Tibial nerve (tissue), 4 donors: ENCODE measurements around the gene EBI3. TPM values are rescaled to one million over a fixed set of nuclear protein-coding genes. Genes with fewer than 3 reads are reported as not detected.
"Not testable (repeated sequence)": the region's sequence is repeated elsewhere in the genome, so short reads cannot be mapped to it uniquely, and the experiment has no call there.

Source experiments
- DNase-seq, 2 donors: peaks; one replicate each; pipeline ENCODE4 v3.0.0-alpha.2; 2019; ENCODE audit warnings: low spot score in 2 of 2
- H3K27ac ChIP-seq, 4 donors: fragments of 200-600 bp; sonication (generic) in 3 of 4; one replicate each; pipeline ENCODE4 v1.5.1; 2017 to 2019; ENCODE audit warnings: mild to moderate bottlenecking in 1 of 4
- H3K27me3 ChIP-seq, 2 donors: fragments of 200-600 bp; sonication (generic) in 1 of 2; one replicate each; pipeline versions ENCODE4 v1.5.1 to v1.6.0; 2017 to 2019
- H3K36me3 ChIP-seq, 3 donors: fragments of 200-600 bp; sonication (generic); one replicate each; pipeline ENCODE4 v1.5.1; 2018 to 2019
- H3K4me1 ChIP-seq, 4 donors: fragments of 200-600 bp; sonication (generic) in 3 of 4; one replicate each; pipeline ENCODE4 v1.5.1; 2017 to 2019
- H3K4me3 ChIP-seq, 4 donors: fragments of 200-600 bp; sonication (generic) in 3 of 4; one replicate each; pipeline ENCODE4 v1.5.1; 2017 to 2019; ENCODE audit warnings: mild to moderate bottlenecking in 1 of 4, moderate library complexity in 1 of 4
- H3K9me3 ChIP-seq, 4 donors: fragments of 200-600 bp; sonication (generic) in 3 of 4; one replicate each; pipeline ENCODE4 v1.5.1; 2017 to 2019
- CTCF ChIP-seq, 5 experiments: fragments of 200-600 bp in 3 of 5; fragments of 450-650 bp in 2 of 5; sonication (generic) in 3 of 5; IDR thresholded peaks; one replicate each; pipeline ENCODE4 v1.5.1; 2016 to 2019; ENCODE audit warnings: antibody characterized with exemption in 5 of 5, mild to moderate bottlenecking in 3 of 5, moderate library complexity in 2 of 5
- EP300 ChIP-seq, 2 donors: sonication (generic); formaldehyde crosslinking; IDR thresholded peaks; one replicate each; pipeline ENCODE4 v1.6.1; 2017; ENCODE audit warnings: antibody characterized with exemption in 2 of 2, mild to moderate bottlenecking in 1 of 2
- POLR2A ChIP-seq, 2 donors: fragments of 450-650 bp; IDR thresholded peaks; one replicate each; pipeline ENCODE4 v1.6.1; 2017; ENCODE audit warnings: antibody characterized with exemption in 2 of 2, mild to moderate bottlenecking in 2 of 2, moderate library complexity in 2 of 2
- WGBS, 2 donors: methylation state at CpG; one replicate each; pipeline ENCODE4 v1.1.5; 2018; 5-methylcytosine and 5-hydroxymethylcytosine counted together
- total RNA-seq, 4 donors: library from RNA; depleted of rRNA; stranded (reverse); fragments of >200 nt; gene quantifications; one replicate each; pipeline ENCODE4 v1.1.0, GENCODE V29; 2016

Gene EBI3
- total RNA-seq, 4 donors from 2014 or later, result 1.4 to 18.0 (median 9.0) TPM

- no peak overlapping the region for H3K27ac ChIP-seq
- H3K4me3 ChIP-seq, result no peak overlapping the region
- H3K36me3 ChIP-seq, result no peaks in the 10 kb centered on the region
- peaks cover 0 to 72% of the 10 kb centered on the region in 2 donors for H3K27me3 ChIP-seq
- no peak for DNase-seq
- H3K4me1 ChIP-seq, result peaks cover 0 to 12% (median 0%) of the 10 kb centered on the region in 4 donors
- H3K9me3 ChIP-seq, result no peaks in the 10 kb centered on the region
- 29 to 56% methylated on average over 15 to 20 of the region's 21 CpGs for WGBS, 2 donors
- TF ChIP-seq CTCF (IDR thresholded peaks at IDR 0.05) (no peak), POLR2A (IDR thresholded peaks at IDR 0.05) (no peak), EP300 (IDR thresholded peaks at IDR 0.05) (no peak)
Measured at GRCh38 chr19:4232614-4233281, 3.4 kb downstream of the EBI3 start.

GRCh38 chr19:4233282-4233853 is 4.0 kb downstream of the EBI3 start:
- peaks cover 0 to 12% (median 0%) of the 10 kb centered on the region in 4 donors for H3K4me1 ChIP-seq
- no peak overlapping the region for H3K4me3 ChIP-seq
- H3K36me3 ChIP-seq, result no peaks in the 10 kb centered on the region
- DNase-seq, result peak in 1 of 2 donors; percentile 37
- H3K27ac ChIP-seq, result no peak overlapping the region
- 35 to 36% methylated on average over 11 of the region's 11 CpGs for WGBS, 2 donors
- no peaks in the 10 kb centered on the region for H3K9me3 ChIP-seq
- TF ChIP-seq EP300 (IDR thresholded peaks at IDR 0.05) (no peak), CTCF (IDR thresholded peaks at IDR 0.05) (peak; percentile 19 to 51 (median 44))
- H3K27me3 ChIP-seq, result peaks cover 0 to 67% of the 10 kb centered on the region in 2 donors

- Histone ChIP-seq H3K9me3 (no peaks in the 10 kb centered on the region), H3K36me3 (no peaks in the 10 kb centered on the region), H3K27ac (no peak overlapping the region), H3K4me3 (no peak overlapping the region), H3K4me1 (peaks cover 0 to 6% (median 0%) of the 10 kb centered on the region in 4 donors), H3K27me3 (peaks cover 0 to 58% of the 10 kb centered on the region in 2 donors)
- DNase-seq, result no peak
- no peak for TF ChIP-seq EP300 (IDR thresholded peaks at IDR 0.05)
- no peak for TF ChIP-seq POLR2A (IDR thresholded peaks at IDR 0.05)
- TF ChIP-seq CTCF (IDR thresholded peaks at IDR 0.05), result no peak
- WGBS, 2 donors, result 47 to 49% methylated on average over 21 of the region's 21 CpGs
Measured at GRCh38 chr19:4234142-4234861, 5.0 kb downstream of the EBI3 start.

GRCh38 chr19:4234862-4235201 is 5.5 kb downstream of the EBI3 start:
- no peak overlapping the region for H3K4me3 ChIP-seq
- peaks cover 0 to 3% (median 0%) of the 10 kb centered on the region in 4 donors for H3K4me1 ChIP-seq
- no peak overlapping the region for H3K27ac ChIP-seq
- no peaks in the 10 kb centered on the region for H3K9me3 ChIP-seq
- DNase-seq, result no peak
- TF ChIP-seq EP300 (IDR thresholded peaks at IDR 0.05) (no peak), POLR2A (IDR thresholded peaks at IDR 0.05) (no peak), CTCF (IDR thresholded peaks at IDR 0.05) (no peak)
- peaks cover 0 to 52% of the 10 kb centered on the region in 2 donors for H3K27me3 ChIP-seq
- WGBS, 2 donors, result 37 to 64% methylated on average over 13 of the region's 13 CpGs
- H3K36me3 ChIP-seq, result no peaks in the 10 kb centered on the region

GRCh38 chr19:4237510-4237909 is 8.2 kb downstream of the EBI3 start:
- DNase-seq, result not testable (repeated sequence)
- peaks cover 0 to 31% of the 10 kb centered on the region in 2 donors for H3K27me3 ChIP-seq

More at GRCh38 chr19:4237510-4237909, 8.2 kb downstream of the EBI3 start:
- H3K27ac ChIP-seq, H3K4me3 ChIP-seq, H3K4me1 ChIP-seq, H3K36me3 ChIP-seq: not testable (repeated sequence)
- peaks cover 0 to 11% (median 0%) of the 10 kb centered on the region in 4 donors for H3K9me3 ChIP-seq
- WGBS, 2 donors, result 85 to 92% methylated on average over 16 of the region's 16 CpGs
